Right renal cortex interstitium (tissue), 3 donors: ENCODE data around the gene HS1BP3. TPM values are rescaled to one million over a fixed set of nuclear protein-coding genes. Genes with fewer than 3 reads are reported as not detected.

Experiments
- DNase-seq, 3 donors: peaks; one replicate each; pipeline ENCODE4 v3.0.0-alpha.2; 2013; ENCODE audit warnings: low read depth in 3 of 3, low spot score in 2 of 3
- polyA plus RNA-seq, 3 donors: library from polyadenylated mRNA; unstranded; fragments of 120-200 nt; gene quantifications; one replicate each; pipeline ENCODE4 v1.2.1, GENCODE V29; 2013; ENCODE audit not compliant: insufficient read length in 3 of 3

Gene HS1BP3
- polyA plus RNA-seq, 3 donors: 15.3 to 20.2 (median 16.5) TPM

DNA sequence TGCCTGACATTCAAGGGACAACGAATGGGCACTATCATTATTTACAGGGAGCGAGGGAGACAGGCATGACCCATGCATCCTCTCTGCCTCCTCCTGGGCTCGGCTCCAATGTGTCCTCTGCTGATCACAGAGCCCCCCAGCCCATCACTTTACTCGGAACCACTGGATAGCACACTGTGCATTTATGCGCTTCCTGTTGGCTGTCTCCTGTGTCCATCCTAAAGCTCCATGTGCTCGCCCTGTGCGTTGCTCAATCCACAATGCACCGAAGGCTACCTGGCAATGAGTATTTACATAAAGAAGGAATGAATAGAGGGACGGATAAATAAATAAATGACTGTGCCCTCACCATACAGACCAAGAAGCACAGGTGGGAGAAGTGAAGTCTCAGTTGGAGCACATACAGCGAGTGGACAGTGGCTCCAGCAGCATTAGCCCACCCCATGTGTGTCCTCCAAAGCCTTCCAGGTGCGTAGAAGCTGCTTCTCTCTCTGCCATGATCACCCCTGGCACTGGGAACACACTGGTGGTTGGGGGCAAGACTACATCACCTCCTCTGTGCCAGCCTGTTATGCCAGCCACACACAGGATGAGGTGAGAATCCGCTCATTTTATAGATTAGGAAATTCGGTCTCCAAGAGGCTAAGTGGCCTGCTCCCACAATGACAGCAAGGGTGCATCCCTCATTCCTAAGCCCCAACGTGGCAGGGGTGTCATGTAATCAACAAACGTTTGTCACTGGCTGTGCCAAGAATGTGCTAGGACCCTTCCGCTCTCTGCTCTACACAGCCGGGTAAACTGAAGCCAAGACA is 13.7 kb upstream of the HS1BP3 start:
- no peak for DNase-seq

DNA sequence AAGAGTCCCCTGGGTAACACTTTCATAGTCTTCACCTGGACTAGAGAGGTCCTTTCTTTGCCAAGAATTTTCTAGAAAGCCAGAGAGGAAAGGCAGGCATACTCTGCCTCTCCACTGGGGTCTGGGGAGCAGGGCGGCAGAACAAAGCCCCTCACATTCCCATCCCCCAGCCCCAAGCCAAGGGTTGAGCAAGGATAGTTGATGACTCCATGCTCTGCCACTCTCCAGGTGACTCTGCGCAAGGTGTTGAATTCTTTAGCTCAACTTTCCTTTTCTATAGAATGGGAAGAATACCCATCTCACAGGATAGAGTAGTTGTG is 13.1 kb upstream of the HS1BP3 start:
- DNase-seq: no peak

DNA sequence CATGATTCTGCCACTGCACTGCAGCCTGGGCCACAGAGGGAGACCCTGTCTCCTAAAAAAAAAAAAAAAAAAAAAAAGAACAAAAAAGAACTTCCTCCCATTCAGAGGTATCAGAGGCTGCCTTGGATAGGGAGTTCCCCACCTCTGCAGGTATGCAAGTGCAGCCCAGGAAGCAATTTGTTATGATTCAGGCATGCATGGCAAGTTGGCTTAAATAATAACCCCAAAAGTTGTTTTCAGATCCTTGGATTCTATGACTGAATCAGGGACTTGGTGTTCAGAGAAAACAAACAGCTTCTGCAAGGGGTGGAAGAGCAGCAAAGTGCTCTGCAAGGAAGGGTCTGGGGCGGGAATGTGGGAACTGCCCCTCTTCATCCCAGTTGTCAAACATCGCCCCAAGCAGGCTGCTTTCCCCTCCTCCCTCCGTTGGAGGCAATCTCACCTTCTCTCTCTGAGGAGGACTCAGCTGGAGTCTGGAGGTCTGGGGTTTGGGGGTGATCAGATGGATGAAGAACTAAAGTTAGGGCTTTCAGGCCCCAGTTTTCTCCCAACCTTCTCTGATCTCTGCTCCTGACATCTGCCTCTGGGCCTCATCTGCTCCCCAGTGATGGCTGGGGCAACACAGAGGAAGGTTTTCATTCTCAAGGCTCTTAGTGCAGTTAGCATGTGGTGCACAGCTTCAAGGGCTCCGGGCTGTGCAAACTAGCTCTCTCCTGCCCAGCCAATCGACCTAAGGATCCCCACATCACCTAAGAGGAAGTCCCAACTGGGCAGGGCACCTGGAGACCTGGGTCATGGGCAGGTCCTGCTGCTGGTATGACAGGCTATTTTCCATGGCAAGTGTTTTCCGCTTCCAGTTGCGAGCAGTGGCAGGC is 12.5 kb upstream of the HS1BP3 start:
- no peak for DNase-seq

DNA sequence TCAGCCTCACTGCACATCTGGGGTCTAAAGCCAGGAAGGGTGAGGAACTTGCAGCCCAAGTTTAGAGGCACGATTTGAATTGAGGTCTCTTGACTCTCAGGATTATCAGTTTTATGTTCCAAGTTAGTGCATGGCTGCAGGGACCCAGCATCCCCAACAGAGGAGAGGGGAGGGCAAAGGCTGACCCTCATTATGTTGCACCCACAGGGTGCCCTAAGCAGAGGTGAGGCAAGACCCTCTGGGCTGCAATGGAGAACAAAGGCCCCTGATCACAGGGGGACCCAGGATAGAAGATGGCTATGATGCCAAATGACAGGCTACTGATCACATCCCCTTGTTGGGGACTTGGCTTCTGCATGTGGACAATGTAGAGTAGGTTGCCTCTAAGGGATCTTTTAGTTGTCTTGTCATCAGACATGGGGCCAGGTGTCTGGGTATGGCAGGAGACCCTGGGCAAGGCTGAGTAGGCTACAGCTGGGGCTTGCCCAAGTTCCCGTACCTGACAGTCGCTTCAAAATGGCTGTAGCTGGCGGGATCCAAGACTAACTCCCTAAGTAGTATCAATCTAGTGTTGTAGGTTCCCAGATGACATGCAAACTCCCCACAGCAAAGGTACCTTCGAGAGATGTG is 11.5 kb upstream of the HS1BP3 start:
- no peak for DNase-seq

DNA sequence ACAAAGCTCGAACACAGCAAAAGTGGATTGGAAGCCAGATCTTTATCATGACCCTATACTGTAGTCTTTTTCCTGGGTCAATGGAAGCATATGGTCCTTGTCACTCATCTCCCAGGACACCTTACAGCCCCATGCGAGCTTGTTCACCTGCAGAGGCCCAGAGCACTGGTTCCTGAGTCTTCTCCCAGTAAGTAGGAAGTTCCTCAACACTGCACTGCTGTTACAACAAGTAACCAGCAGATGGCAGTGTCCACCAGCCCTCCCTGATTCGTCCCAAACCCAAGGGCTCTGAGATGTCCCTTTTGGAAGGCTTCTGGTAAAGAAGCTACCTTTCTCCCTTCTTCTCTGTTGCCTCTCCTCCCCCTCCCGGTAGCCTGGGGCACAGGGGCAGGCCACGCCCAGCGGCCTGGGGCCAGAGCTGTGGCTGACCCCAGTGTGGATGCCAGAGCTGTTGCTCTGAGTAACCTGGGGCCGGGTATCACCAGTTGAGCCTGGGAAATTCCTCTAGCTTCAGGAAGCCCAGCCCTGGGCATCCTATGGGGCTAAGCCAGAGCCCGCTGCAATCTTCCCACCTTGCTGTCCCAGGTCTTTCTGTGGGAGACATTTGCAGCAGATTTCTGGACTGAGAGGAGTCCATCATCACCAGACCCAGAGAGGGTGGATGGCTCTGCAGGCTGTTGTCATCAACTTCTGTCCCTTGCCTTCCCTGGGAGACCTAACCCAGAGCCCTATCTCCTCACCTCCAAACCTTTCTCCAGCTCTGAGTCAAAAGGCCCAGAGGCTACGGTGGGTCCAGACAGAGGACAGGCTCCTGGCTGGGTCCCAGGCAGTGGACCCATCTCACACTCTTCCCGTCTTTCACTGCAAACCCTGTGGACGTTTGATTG is 10.8 kb upstream of the HS1BP3 start:
- DNase-seq: no peak

DNA sequence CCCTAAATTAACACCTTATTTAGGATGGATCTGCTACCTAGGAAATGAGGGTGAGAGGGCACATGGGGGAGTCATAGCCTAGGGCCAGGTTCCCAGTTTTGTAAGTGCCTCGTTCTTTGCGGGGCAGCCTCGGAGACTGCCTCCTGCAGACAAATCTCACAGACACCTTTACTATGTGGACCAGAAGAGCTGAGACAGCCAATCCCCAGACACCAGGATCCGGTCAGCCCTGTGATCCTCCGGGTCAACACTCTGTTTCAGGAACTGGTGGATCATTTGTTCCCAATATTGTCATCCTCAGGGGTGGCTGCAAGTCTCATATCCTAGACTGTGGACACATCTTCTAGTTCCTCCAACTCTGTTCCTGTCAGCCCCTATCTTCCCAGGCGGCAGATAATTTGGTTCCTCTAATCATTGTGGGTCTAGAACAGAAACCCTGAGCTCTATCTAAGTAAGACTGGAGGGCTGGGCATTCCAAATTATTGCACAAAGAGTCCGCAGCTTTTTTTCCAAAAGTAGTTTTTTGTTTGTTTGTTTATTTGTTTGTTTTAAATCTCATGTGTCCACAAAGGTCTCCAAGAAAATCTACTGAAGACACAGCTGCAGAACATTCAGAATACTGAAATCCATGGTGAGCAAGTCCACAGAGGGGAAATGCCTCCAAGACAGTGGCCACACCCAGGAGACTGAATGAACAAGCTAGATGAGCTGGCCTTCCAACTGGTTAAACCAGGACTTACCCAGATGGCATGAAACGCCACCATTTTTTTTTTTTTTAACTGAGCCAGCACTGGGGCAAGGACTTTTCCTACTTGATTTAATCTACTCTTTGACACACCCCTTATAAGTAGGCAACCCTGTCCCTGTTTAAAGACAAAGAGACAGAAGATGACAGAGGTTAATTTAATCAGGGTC is 9.9 kb upstream of the HS1BP3 start:
- DNase-seq: no peak

DNA sequence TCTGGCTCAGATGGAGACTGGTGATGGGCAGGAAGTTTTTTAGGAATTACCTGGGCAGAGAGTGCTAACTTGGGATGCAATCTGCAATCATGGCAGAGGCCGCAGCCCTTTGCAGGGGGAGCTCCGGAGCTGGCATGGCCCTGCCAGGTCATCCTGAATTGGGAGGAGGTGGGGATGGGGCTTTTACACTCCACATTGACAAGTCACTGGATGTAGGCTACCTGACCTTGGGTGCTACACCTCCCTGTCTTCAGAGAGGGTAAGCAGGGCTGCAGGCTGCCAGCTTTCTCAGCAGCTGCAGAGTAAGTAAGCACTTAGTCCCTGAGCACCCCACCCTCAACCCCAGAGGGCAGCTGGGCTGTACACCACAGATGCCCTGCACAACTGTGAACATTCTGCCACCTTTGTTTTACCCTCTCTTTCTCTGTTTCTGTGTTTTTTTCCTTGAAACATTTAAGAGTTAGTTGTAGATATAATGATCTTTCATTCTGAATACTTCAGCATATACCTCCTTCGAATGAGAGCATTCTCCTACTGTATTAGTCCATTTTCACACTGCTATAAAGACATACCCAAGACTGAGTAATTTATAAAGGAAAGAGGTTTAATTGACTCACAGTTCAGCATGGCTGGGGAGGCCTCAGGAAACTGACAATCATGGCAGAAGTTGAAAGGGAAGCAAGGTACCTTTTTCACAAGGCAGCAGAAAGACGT is 6.8 kb upstream of the HS1BP3 start:
- DNase-seq: no peak

DNA sequence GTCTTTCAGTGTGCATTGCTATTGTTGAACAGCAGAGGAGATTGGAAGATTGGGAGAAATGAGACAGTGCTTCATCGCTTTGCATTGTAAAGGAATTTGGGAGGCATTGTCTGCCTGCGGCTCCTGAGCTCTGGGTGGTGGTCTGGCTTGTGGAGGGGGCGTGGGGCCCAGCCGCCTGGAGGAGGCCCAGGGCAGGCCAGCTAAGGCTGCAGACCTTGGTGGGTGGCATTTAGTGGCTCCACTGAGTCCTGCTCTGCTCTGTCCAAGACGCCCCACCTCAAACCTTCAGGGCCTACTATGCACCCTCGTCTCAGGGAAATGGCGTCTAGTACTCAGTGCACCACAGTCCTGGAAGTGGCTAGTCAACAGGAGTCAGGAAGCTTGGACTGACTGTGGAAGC is 5.7 kb upstream of the HS1BP3 start:
- no peak for DNase-seq

DNA sequence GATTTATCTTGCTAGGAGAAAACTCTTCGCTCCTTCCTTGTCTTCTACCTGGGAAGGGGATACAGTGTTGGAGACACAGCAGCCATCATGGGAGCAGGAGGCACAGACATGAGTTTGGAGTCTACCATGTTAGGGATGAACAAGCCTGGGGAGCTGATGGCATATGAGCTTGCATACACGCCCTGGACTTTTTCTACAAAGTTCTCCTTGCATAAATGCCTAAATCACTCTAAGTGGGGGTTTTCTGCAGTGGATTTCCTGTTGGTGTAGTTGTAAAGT is 3.6 kb upstream of the HS1BP3 start:
- DNase-seq: no peak

DNA sequence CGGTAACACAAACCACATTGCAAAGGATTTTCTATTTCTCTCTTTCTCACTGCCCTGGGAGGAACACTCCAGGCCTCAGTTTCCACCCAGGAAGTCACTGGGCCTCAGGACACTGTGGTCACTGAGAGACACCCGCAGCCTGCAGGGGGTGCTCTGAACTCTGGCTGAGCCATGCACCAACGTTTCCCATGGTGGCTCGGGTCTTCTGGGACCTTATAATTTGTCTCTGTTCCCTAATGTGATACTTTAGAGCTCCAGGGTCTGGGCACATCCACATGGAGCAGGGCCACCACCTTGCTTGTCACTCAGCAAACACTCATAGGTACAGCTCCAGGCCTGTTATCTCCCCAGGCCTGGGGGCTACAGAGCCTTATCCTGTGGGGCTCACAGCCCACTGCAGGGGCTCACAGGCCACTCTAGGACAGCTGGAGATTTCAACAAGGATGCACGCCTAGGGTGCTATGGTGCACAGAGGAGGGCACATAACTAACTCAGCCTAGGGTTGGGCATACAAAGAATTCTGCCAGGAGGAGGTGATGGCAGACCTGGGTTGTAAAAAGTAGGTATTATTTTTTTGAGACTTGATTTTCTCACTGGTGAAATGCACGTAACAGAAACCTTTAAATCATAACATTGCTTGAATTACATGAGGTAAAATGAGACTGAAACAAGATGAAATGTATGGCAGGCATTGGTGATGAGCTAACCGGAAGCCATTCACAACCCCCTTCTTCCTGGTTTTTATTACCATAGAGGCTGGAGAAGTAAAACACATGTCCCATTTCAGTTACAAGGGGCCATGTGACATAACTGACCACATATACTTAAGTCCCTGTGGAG is 3.0 kb upstream of the HS1BP3 start:
- DNase-seq: no peak

DNA sequence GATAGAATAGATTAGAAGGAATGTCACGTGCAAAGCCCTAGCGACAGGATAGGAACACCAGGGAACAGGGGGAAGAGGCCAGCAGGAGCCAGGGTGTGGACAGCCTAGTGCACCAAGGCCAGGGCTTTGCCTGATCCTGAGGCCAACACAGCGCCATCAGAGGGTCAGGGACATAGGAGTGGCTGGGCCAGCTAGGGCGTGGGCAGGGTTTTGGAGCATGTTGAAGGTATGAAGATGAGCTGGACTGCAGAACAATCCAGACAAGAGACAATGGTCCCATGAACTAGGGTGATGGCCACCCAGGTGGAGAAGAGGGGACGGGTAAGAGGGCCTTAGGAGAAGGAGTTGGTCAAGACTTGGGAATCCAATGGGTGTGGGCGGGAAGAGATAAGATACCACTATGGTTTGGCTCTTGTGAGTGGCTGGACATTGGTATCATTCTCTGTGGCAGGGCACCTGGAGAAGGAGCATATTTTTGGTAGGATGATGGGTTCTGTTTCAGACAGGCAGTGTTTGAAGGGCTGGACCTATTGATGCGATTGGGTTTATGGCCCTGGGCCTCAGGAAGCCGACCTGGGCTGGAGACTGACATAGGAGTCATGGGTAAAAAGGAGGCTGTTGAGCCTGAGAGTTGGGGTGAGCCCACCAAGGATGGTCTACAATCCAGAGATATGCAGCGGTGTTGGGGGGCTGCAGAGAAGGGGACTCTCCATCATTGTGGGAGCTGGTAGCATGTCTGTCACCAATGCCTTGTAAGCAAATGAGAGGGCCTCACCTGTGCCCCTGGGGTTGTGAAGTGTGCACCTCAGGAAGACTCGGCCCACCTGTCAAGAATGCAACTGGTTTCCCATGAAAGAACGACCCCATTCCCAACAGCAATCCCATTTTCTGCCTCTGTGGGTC is 2.0 kb upstream of the HS1BP3 start:
- DNase-seq: no peak

DNA sequence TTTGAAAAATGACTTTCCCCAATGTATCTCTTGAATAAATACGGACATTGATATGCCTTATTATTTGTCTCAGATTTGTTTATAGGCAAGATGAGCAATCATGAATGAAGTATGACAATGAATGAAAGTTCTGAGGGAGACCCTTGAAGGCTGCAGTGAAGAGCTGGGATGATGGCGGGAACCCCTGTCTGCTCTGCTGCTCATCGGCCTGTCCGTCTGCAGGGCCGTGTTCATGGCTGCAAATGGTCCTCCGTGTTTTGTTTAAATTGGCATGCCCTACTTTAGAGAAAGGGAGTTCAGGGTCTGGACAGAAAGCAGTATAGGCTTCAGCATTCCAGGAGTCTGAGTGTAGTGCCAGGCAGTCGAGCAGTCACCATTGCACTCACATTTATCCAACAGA is 1.2 kb upstream of the HS1BP3 start:
- no peak for DNase-seq

DNA sequence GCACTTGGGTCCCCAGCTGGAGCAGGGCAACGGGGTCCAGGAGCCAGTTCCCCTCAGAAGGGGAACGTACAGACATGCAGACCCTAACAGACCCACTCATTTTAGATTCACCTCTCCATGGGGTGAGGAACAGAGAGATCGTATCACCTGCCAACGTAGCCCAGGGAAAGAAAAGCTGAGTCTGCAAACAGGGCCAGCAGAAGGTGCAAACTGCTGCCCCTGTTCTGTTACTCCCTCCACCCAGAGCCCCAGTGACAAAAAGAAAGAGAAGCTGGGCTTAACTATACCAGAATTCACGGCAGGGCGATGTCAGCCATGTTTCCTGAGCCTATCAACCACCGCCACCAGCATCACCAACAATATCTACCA is 817 bp upstream of the HS1BP3 start:
- no peak for DNase-seq

DNA sequence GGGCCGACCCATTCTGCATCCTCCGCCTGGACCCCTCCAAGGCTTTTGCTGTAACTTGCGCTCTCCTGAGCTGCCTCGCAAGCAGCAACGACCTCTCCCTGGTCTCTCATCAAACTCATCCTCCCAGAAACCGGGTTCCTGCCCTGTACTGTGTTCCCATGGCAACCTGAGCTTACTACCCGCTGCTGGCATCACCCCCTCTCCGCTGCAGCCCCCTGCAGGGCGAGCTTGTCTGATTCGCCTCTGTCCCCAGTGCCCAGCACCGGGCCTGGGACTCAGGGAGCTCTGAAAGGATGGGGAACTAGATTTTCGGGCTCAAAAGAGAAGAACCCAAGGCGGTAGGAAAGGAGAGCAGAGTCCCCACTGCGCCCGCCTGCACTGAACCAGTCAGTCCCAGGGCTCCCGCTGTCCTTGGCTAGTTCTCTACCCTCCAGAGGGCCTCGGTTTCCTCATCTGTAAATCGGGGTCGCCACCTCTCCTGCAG is 463 bp downstream of the HS1BP3 start:
- DNase-seq: no peak

DNA sequence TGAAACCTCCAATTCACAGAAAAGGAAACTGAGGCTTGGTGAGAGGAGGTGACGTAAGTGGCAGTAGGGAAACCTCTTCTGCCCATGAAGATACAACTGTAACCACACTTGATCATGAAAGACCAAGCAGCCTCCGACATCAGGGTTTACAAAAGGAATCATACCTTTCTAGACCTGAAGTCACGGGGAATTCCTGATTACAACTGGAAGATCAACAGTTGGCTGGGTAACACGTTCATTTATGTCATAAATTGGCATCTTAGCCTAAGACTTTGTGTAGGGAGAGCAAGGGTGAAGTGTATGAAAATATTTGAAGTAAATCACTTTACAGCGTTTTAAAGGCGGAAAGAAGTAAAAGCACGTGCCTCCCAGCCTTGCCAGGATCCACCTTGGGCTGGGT is 922 bp downstream of the HS1BP3 start:
- DNase-seq: no peak

DNA sequence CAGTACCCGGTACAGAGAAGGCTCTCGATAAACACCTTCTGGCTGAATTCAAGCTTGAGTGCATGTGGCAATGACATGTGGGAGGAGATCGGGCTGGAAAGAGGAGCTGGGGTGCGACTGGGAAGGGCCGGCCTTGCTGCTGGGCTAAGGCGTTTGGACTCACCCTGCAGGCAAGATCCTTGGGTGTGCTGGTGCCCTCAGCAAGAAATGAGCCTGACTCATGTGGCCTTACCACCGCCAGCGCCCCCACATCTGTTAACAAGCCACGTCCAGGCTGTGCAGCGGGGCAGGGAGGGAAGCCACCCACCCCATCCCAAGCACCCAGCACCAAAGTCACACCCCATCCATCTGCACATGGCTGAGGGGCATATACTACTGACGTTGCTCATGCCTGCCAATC is 1.3 kb downstream of the HS1BP3 start:
- DNase-seq: no peak

DNA sequence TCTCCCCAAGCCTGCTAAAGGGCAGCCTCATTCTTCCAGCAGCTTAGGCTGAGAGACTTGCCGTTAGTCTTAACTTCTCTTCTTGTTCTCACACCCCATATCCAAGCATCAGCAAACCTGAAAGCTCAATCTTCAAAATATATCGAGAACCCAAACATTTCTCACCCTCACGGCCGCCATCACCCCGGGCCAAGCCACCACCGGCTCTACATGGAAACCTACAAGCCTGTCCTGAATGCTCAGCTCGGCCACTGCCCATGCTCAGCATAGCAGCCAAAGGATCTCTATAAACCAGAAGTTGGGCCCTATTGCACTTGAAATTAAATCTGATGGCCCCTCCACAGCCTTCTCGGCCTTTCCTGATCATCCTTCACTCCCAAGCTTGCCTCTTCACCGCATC is 2.1 kb downstream of the HS1BP3 start:
- DNase-seq: no peak
